RWPE2 (cell line): ENCODE results near the gene VPS13C.
A peak's percentile ranks its signal among the peaks of the same experiment; 100 is the strongest.

Experiments used
- ATAC-seq: fragments of 200-7000 bp; cut with Tn5 transposase; 3 replicates; pipeline ENCODE4 v1.9.1; 2021; ENCODE audit warnings: low read depth
- DNase-seq: peaks from one replicate; pipeline ENCODE4 v3.0.0-alpha.2; 2020; ENCODE audit warnings: low spot score
- H3K27ac ChIP-seq: fragments of 450-650 bp; 2 replicates; pipeline ENCODE4 v1.5.1; 2017; ENCODE audit warnings: mild to moderate bottlenecking; ENCODE audit not compliant: poor library complexity, severe bottlenecking
- H3K27me3 ChIP-seq: fragments of 250-450 bp; sonication (Bioruptor Pico); 2 replicates; pipeline ENCODE4 v1.5.1; 2021; ENCODE audit warnings: mild to moderate bottlenecking, moderate library complexity; ENCODE audit not compliant: insufficient read depth, poor library complexity, severe bottlenecking
- H3K36me3 ChIP-seq: fragments of 250-450 bp; sonication (Bioruptor Pico); 2 replicates; pipeline ENCODE4 v1.5.1; 2020; ENCODE audit warnings: low read depth, mild to moderate bottlenecking, moderate library complexity
- H3K4me1 ChIP-seq: fragments of 250-450 bp; sonication (Bioruptor Pico); 2 replicates; pipeline ENCODE4 v1.5.1; 2021; ENCODE audit warnings: mild to moderate bottlenecking, moderate library complexity; ENCODE audit not compliant: insufficient read depth, poor library complexity, severe bottlenecking
- H3K4me3 ChIP-seq: fragments of 250-450 bp; sonication (Bioruptor Pico); 2 replicates; pipeline ENCODE4 v1.5.1; 2021; ENCODE audit warnings: mild to moderate bottlenecking, moderate library complexity; ENCODE audit not compliant: severe bottlenecking
- H3K9me3 ChIP-seq: fragments of 250-450 bp; sonication (Bioruptor Pico); 2 replicates; pipeline ENCODE4 v1.5.1; 2021; ENCODE audit warnings: mild to moderate bottlenecking, moderate library complexity; ENCODE audit not compliant: severe bottlenecking
- CTCF ChIP-seq: fragments of 450-650 bp; IDR thresholded peaks from one replicate; pipeline ENCODE4 v1.5.1; 2017; ENCODE audit warnings: mild to moderate bottlenecking, moderate library complexity; ENCODE audit not compliant: poor library complexity, severe bottlenecking

Gene VPS13C

GRCh38 chr15:61935493-61935892, 124.8 kb downstream of the VPS13C start:
- ATAC-seq (0 out of 3 replicates have a peak, but pooled peaks have one; percentile 25), DNase-seq (no peak)
- H3K27me3 ChIP-seq, result no peaks in the 10 kb centered on the region
- peaks cover 2% of the 10 kb centered on the region for H3K9me3 ChIP-seq
- TF ChIP-seq CTCF, result no peak
- no peaks in the 10 kb centered on the region for H3K4me1 ChIP-seq
- peaks cover 22% of the 10 kb centered on the region for H3K36me3 ChIP-seq
- no peak overlapping the region for H3K27ac ChIP-seq
- H3K4me3 ChIP-seq, result no peak overlapping the region

GRCh38 chr15:61929452-61929851, 130.8 kb downstream of the VPS13C start:
- no peak for TF ChIP-seq CTCF
- ATAC-seq (no peak), DNase-seq (no peak)
- H3K36me3 ChIP-seq, result peaks cover 42% of the 10 kb centered on the region
- H3K9me3 ChIP-seq, result peaks cover 2% of the 10 kb centered on the region
- H3K4me1 ChIP-seq, result no peaks in the 10 kb centered on the region
- no peak overlapping the region for H3K27ac ChIP-seq
- H3K4me3 ChIP-seq, result no peak overlapping the region
- no peaks in the 10 kb centered on the region for H3K27me3 ChIP-seq

GRCh38 chr15:61923173-61923572, 137.1 kb downstream of the VPS13C start:
- Histone ChIP-seq H3K4me3 (no peak overlapping the region), H3K27ac (no peak overlapping the region), H3K36me3 (peaks cover 53% of the 10 kb centered on the region), H3K9me3 (no peaks in the 10 kb centered on the region), H3K4me1 (peaks cover 5% of the 10 kb centered on the region), H3K27me3 (no peaks in the 10 kb centered on the region)
- DNase-seq (no peak), ATAC-seq (no peak)
- TF ChIP-seq CTCF, result no peak

- H3K27ac ChIP-seq, result peak overlapping the region; percentile 3
- DNase-seq, result no peak
- no peak overlapping the region for H3K4me3 ChIP-seq
- peaks cover 5% of the 10 kb centered on the region for H3K4me1 ChIP-seq
- no peaks in the 10 kb centered on the region for H3K9me3 ChIP-seq
- H3K36me3 ChIP-seq, result peaks cover 61% of the 10 kb centered on the region
- TF ChIP-seq CTCF, result no peak
- peak; percentile 62 for ATAC-seq
- H3K27me3 ChIP-seq, result no peaks in the 10 kb centered on the region
Observed at GRCh38 chr15:61921093-61921492, 139.2 kb downstream of the VPS13C start.

- no peaks in the 10 kb centered on the region for H3K9me3 ChIP-seq
- H3K4me3 ChIP-seq, result no peak overlapping the region
- no peak overlapping the region for H3K27ac ChIP-seq
- no peak for ATAC-seq
- H3K27me3 ChIP-seq, result no peaks in the 10 kb centered on the region
- peaks cover 5% of the 10 kb centered on the region for H3K4me1 ChIP-seq
- no peak for DNase-seq
- peaks cover 69% of the 10 kb centered on the region for H3K36me3 ChIP-seq
- TF ChIP-seq CTCF, result no peak
Observed at GRCh38 chr15:61917457-61917856, 142.8 kb downstream of the VPS13C start.
